Endothelial cell of umbilical vein (primary cell): ENCODE results near the gene IGFL3. TPM values are rescaled to one million over a fixed set of nuclear protein-coding genes. Genes with fewer than 3 reads are reported as not detected.

Source experiments
- BruUV-seq: library from RNA; stranded (reverse); fragments of 400-500 nt; replicated peaks from 2 replicates; lab custom pipeline; 2021; lab: Mats Ljungman, UMichigan
- CTCF ChIA-PET: fragments of 300-600, 350-600 bp; sonication (Branson Sonifier 250); formaldehyde crosslinking; loops from one replicate; lab custom pipeline; 2021; ENCODE audit warnings: antibody characterized with exemption, inconsistent platforms; lab: Charles Lee
- POLR2A ChIA-PET: fragments of 300-600, 350-600 bp; sonication (Branson Sonifier 250); formaldehyde crosslinking; loops from one replicate; lab custom pipeline; 2021; ENCODE audit warnings: antibody characterized with exemption, inconsistent platforms; lab: Charles Lee
- DNase-seq: peaks from one replicate; pipeline ENCODE4 v3.0.0-alpha.2; 2011; ENCODE audit warnings: low read depth, low spot score
- FAIRE-seq: peaks from 2 replicates; lab custom pipeline; 2011; peaks lifted over from hg19 to GRCh38; lab: Jason Lieb, UNC
- H2AFZ ChIP-seq: 2 replicates; pipeline ENCODE4 v1.6.0; 2012; ENCODE audit warnings: low read depth, low read length, control low read depth, inconsistent platforms
- H3K27ac ChIP-seq: 2 replicates; pipeline ENCODE4 v1.5.1; 2011; ENCODE audit warnings: low read depth, mild to moderate bottlenecking, control low read depth, low read length, moderate library complexity; ENCODE audit not compliant: insufficient read depth
- H3K27me3 ChIP-seq, 2 experiments: 2 replicates each; pipeline versions ENCODE4 v1.6.0 to v1.6.1; 2011; ENCODE audit warnings: low read length in 2 of 2, mixed read lengths in 1 of 2; ENCODE audit not compliant: control insufficient read depth in 2 of 2, insufficient read depth in 2 of 2
- H3K36me3 ChIP-seq, 2 experiments: 2 replicates in 1 of 2; 3 replicates in 1 of 2; pipeline ENCODE4 v1.5.1; 2011; ENCODE audit warnings: low read length in 2 of 2, mild to moderate bottlenecking in 1 of 2, moderate library complexity in 1 of 2; ENCODE audit not compliant: control insufficient read depth in 2 of 2, insufficient read depth in 2 of 2; ENCODE audit errors: extremely low read depth in 1 of 2
- H3K4me1 ChIP-seq: 3 replicates; pipeline ENCODE4 v1.5.1; 2011; ENCODE audit warnings: mild to moderate bottlenecking, low read length; ENCODE audit not compliant: control insufficient read depth, insufficient read depth; ENCODE audit errors: extremely low read depth
- H3K4me2 ChIP-seq: 2 replicates; pipeline ENCODE4 v1.6.1; 2011; ENCODE audit warnings: low read length, control low read depth, mixed read lengths; ENCODE audit not compliant: insufficient read depth
- H3K4me3 ChIP-seq, 3 experiments: fragments of 200-600 bp in 1 of 3; sonication (generic), shearing (Covaris generic) in 1 of 3; replicated peaks in 1 of 3; 2 replicates each; pipeline ENCODE4 v1.5.1; 2011 to 2016; ENCODE audit warnings: control low read depth in 3 of 3, low read length in 3 of 3, mild to moderate bottlenecking in 2 of 3, inconsistent platforms in 1 of 3, low read depth in 1 of 3, moderate library complexity in 1 of 3; ENCODE audit not compliant: insufficient read depth in 1 of 3
- H3K79me2 ChIP-seq: 2 replicates; pipeline ENCODE4 v1.6.0; 2012; ENCODE audit warnings: low read length, inconsistent platforms; ENCODE audit not compliant: control insufficient read depth, insufficient read depth
- H3K9ac ChIP-seq: replicated peaks from 2 replicates; pipeline ENCODE3; 2011; ENCODE audit warnings: low read length, control low read depth; ENCODE audit not compliant: insufficient read depth; ENCODE audit errors: extremely low read depth
- H3K9me1 ChIP-seq: replicated peaks from 3 replicates; pipeline ENCODE4 v1.6.0; 2011; ENCODE audit warnings: mild to moderate bottlenecking, low read length; ENCODE audit not compliant: control insufficient read depth, insufficient read depth; ENCODE audit errors: extremely low read depth
- H3K9me3 ChIP-seq: replicated peaks from 2 replicates; pipeline ENCODE4 v1.5.1; 2012; ENCODE audit warnings: low read length, inconsistent platforms; ENCODE audit not compliant: control insufficient read depth, insufficient read depth
- H4K20me1 ChIP-seq: replicated peaks from 2 replicates; pipeline ENCODE3; 2011; ENCODE audit warnings: mild to moderate bottlenecking, low read length; ENCODE audit not compliant: control insufficient read depth, insufficient read depth; ENCODE audit errors: extremely low read depth
- CTCF ChIP-seq, 2 donors: IDR thresholded peaks; 1 replicate in 1 of 2; 2 replicates in 1 of 2; pipeline ENCODE4 v1.5.1; 2011; ENCODE audit warnings: low read length in 2 of 2, mild to moderate bottlenecking in 2 of 2, moderate library complexity in 2 of 2, control low read depth in 1 of 2, inconsistent platforms in 1 of 2, low read depth in 1 of 2; ENCODE audit not compliant: insufficient read depth in 1 of 2; ENCODE audit errors: extremely low read depth in 1 of 2
- EZH2 ChIP-seq: IDR thresholded peaks from 2 replicates; pipeline ENCODE4 v1.6.1; 2012; ENCODE audit warnings: borderline replicate concordance, low read depth, mild to moderate bottlenecking, moderate library complexity, low read length, inconsistent platforms; ENCODE audit not compliant: severe bottlenecking
- FOS ChIP-seq: IDR thresholded peaks from 2 replicates; pipeline ENCODE4 v1.6.1; 2011; ENCODE audit warnings: mild to moderate bottlenecking, low read length, moderate library complexity, borderline replicate concordance; ENCODE audit not compliant: insufficient read depth
- GATA2 ChIP-seq: IDR thresholded peaks from 2 replicates; pipeline ENCODE4 v1.7.0; 2011; ENCODE audit warnings: low read depth, mild to moderate bottlenecking, moderate library complexity, mixed read lengths, low read length; ENCODE audit not compliant: insufficient read length, insufficient read depth
- JUN ChIP-seq: IDR thresholded peaks from 2 replicates; pipeline ENCODE4 v1.6.1; 2011; ENCODE audit warnings: borderline replicate concordance, low read depth; ENCODE audit not compliant: insufficient read length, insufficient read depth
- MAX ChIP-seq: IDR thresholded peaks from 2 replicates; pipeline ENCODE4 v1.6.1; 2011; ENCODE audit not compliant: insufficient read depth, insufficient read length
- MYC ChIP-seq: IDR thresholded peaks from one replicate; pipeline ENCODE4 v1.6.1; 2011; ENCODE audit warnings: mild to moderate bottlenecking, low read depth, low read length
- POLR2A ChIP-seq: IDR thresholded peaks from 2 replicates; pipeline ENCODE4 v1.6.1; 2012; ENCODE audit warnings: low read depth, mild to moderate bottlenecking, control low read depth, low read length
- POLR2AphosphoS5 ChIP-seq: IDR thresholded peaks from 2 replicates; pipeline ENCODE4 v1.6.1; 2012; ENCODE audit warnings: low read depth, mild to moderate bottlenecking, control low read depth, low read length, moderate library complexity; ENCODE audit not compliant: insufficient read depth
- dilution Hi-C: fragments of 300-500 bp; cut with MboI; formaldehyde crosslinking; loops from one replicate; pipeline ENCODE4 v1.15.0; 2019; ENCODE audit warnings: low sequenced_read_pairs; ENCODE audit not compliant: extremely low pct_ligation_motif_present
- intact Hi-C: fragments of 100-400 bp; cut with micrococcal nuclease; formaldehyde crosslinking; loops from one replicate; pipeline ENCODE4 v1.10.0; 2022
- polyA plus RNA-seq, 4 experiments: library from polyadenylated mRNA; depleted of rRNA in 3 of 4; stranded (reverse) in 3 of 4; unstranded in 1 of 4; fragments of >200 nt; gene quantifications; 2 replicates each; pipeline versions ENCODE4 v1.2.1 to v1.2.3, GENCODE V29; 2011 to 2012; ENCODE audit warnings: missing spikeins in 1 of 4
- total RNA-seq: library from RNA; stranded (reverse); gene quantifications from 2 replicates; pipeline ENCODE4 v1.2.3, GENCODE V29; 2021

IGFL3 gene
- total and polyA plus RNA-seq, 2 donors (not counting 3 experiments of a cell fraction or from before 2014, with no cell fraction given), result not detected

- Histone ChIP-seq H2AFZ (no peak overlapping the region), H3K36me3 (no peaks in the 10 kb centered on the region), H3K9me1 (no peaks in the 10 kb centered on the region), H3K4me1 (peaks cover 4% of the 10 kb centered on the region), H3K9ac (no peak overlapping the region), H3K9me3 (no peaks in the 10 kb centered on the region), H3K4me2 (no peak overlapping the region), H3K4me3 (no peak overlapping the region), H3K79me2 (no peaks in the 10 kb centered on the region), H3K27me3 (peaks cover 26 to 40% of the 10 kb centered on the region in 2 experiments), H3K27ac (no peak overlapping the region), H4K20me1 (no peaks in the 10 kb centered on the region)
- no TSS peak for BruUV-seq
- ChIA-PET CTCF (interaction anchor here (1.0 to 7.7 kb wide), 11 partner anchors 11 to 190 kb away, joined by 3 to 460 read pairs (median 5); partner anchors contain the start of gene PGLYRP1), POLR2A (no interaction called here)
- no peak for TF ChIP-seq POLR2A
- TF ChIP-seq POLR2AphosphoS5, result no peak
- TF ChIP-seq GATA2, result no peak
- TF ChIP-seq MAX, result no peak
- no peak for TF ChIP-seq MYC
- TF ChIP-seq FOS, result no peak
- TF ChIP-seq CTCF (IDR thresholded peaks at IDR 0.05; ENCODE audit: extremely low read depth in 1 of 2, insufficient read depth in 1 of 2, low read depth in 1 of 2, low read length in 2 of 2), result no peak
- TF ChIP-seq JUN, result no peak
- no peak for TF ChIP-seq EZH2
- intact Hi-C loops (no loop called here), dilution Hi-C loops (no loop called here)
- DNase-seq, result no peak
- peak; percentile 35 for FAIRE-seq
Observed at GRCh38 chr19:46076031-46076880, 48.2 kb downstream of the IGFL3 start.
